Neural progenitor cell (in vitro differentiated cells): ENCODE measurements around the gene SLC44A5.

Source experiments
- EZH2 ChIP-seq: fragments of 200-600 bp; sonication (generic); IDR thresholded peaks from 2 replicates; pipeline ENCODE4 v1.6.1; 2017; ENCODE audit warnings: antibody characterized with exemption, mild to moderate bottlenecking, moderate library complexity
- TF ChIP-seq, protein P1 (sequence below): fragments of 200-600 bp; sonication (generic); IDR thresholded peaks from 2 replicates; pipeline ENCODE4 v1.5.1; 2017; ENCODE audit warnings: antibody characterized with exemption, mild to moderate bottlenecking

DNA sequence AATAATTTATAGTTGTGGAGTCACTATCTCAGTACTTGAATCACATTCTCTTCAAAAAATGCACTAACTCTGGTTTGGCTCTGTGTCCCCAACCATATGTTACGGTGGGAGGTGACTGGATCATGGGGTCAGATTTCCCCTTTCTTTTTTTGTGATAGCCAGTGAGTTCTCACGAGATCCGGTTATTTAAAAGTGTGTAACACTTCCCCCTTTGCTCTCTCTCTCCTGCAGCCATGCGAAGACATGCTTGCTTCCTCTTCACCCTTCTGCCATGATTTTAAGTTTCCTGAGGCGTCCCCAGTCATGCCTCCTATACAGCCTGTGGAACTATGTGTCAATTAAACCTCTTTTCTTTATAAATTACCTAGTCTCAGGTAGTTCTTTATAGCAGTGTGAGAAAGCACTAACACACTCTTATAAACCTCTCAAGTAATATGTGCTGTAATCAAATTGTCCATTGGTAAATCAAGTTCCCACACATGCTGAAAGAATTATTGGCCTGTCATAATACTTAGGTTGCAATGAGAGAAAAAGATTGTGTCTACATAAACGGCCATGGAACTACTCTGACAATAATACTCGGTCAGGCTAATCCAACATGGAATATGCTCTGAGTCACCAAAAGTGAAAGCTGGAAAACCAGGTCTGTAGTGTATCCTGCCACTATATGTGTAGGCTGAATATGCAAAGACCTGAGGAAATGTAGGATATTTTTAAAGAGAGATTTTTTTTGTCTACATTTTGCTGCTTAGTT lies 107.5 kb downstream of the SLC44A5 start:
- TF ChIP-seq, protein P1, sequence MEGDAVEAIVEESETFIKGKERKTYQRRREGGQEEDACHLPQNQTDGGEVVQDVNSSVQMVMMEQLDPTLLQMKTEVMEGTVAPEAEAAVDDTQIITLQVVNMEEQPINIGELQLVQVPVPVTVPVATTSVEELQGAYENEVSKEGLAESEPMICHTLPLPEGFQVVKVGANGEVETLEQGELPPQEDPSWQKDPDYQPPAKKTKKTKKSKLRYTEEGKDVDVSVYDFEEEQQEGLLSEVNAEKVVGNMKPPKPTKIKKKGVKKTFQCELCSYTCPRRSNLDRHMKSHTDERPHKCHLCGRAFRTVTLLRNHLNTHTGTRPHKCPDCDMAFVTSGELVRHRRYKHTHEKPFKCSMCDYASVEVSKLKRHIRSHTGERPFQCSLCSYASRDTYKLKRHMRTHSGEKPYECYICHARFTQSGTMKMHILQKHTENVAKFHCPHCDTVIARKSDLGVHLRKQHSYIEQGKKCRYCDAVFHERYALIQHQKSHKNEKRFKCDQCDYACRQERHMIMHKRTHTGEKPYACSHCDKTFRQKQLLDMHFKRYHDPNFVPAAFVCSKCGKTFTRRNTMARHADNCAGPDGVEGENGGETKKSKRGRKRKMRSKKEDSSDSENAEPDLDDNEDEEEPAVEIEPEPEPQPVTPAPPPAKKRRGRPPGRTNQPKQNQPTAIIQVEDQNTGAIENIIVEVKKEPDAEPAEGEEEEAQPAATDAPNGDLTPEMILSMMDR: no peak
- TF ChIP-seq EZH2: no peak
